AG09309 (cell line): ENCODE measurements around the gene CDK9.
"Not testable (repeated sequence)": the region's sequence is repeated elsewhere in the genome, so short reads cannot be mapped to it uniquely, and the experiment has no call there.

Experiments used
- DNase-seq: peaks from one replicate; pipeline ENCODE4 v3.0.0-alpha.2; 2010; ENCODE audit warnings: low read depth
- H3K4me3 ChIP-seq: 2 replicates; pipeline ENCODE4 v1.5.1; 2011; ENCODE audit warnings: mild to moderate bottlenecking, low read depth, low read length, moderate library complexity; ENCODE audit not compliant: control insufficient read depth
- CTCF ChIP-seq: IDR thresholded peaks from 2 replicates; pipeline ENCODE4 v1.5.1; 2011; ENCODE audit warnings: mild to moderate bottlenecking, low read depth, low read length, inconsistent platforms; ENCODE audit not compliant: insufficient read depth, control insufficient read depth; ENCODE audit errors: missing control alignments

Gene CDK9

GRCh38 chr9:127779136-127779981 is 6.5 kb upstream of the CDK9 start:
- TF ChIP-seq CTCF: no peak
- H3K4me3 ChIP-seq: no peak overlapping the region
- DNase-seq: no peak

- no peak overlapping the region for H3K4me3 ChIP-seq
- no peak for DNase-seq
- TF ChIP-seq CTCF: no peak
Measured at GRCh38 chr9:127780126-127780885, 5.5 kb upstream of the CDK9 start.

DNA sequence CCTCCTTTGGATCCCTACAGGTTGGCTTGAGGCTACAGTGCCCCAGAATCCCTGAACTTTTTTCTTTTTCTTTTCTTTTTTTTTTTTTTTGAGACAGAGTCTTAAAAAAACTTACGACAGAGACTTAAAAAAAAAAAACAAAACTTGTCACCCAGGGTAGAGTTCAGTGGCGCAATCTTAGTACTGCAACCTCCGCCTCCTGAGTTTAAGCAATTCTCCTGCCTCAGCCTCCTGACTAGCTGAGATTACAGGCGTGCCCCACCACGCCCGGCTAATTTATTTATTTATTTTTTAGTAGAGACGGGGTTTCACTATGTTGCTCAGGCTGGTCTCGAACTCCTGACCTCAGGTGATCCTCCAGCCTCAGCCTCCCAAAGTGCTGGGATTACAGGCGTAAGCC is 4.9 kb upstream of the CDK9 start:
- not testable (repeated sequence) for DNase-seq, H3K4me3 ChIP-seq

DNA sequence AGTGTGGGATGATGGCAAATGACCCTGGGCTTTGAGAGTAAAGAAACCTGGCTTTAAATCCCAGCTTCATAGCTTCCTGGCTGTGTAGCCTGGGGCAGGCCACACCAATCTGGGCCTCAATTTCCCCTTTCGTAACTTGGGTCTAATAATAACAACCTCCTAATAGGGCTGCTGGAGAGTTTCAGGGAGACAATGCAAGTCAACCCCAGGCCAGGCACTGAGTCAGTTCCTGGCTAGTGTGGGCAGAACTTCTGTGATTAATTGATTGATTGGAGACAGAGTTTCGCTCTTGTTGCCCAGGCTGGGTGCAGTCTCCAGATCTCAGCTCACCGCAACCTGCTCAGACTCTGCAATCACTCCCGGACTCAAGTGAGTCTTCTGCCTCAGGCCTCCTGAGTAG is 4.0 kb upstream of the CDK9 start:
- no peak overlapping the region for H3K4me3 ChIP-seq
- TF ChIP-seq CTCF: no peak
- no peak for DNase-seq

- no peak for DNase-seq
- no peak overlapping the region for H3K4me3 ChIP-seq
- TF ChIP-seq CTCF: no peak
Measured at GRCh38 chr9:127783111-127784008, 2.5 kb upstream of the CDK9 start.

- DNase-seq: no peak
- peak; percentile 79 for TF ChIP-seq CTCF
- H3K4me3 ChIP-seq: peak overlapping the region; percentile 62
Measured at GRCh38 chr9:127785023-127785932, 556 bp upstream of the CDK9 start.
